ENCODE data around the gene DHX40.

The DHX40 gene

GRCh38 chr17:59526451-59526850 is 39.0 kb upstream of the DHX40 start:
- no peak for TF ChIP-seq CTCF (conservative IDR thresholded peaks at IDR 0.05; ENCODE audit: low read length)
- no peak for DNase-seq (ENCODE audit: low read depth)
- H3K4me3 ChIP-seq (ENCODE audit: low read length) = no peak overlapping the region

- DNase-seq (ENCODE audit: low read depth) = no peak
- TF ChIP-seq CTCF (conservative IDR thresholded peaks at IDR 0.05; ENCODE audit: low read length) = no peak
- H3K4me3 ChIP-seq (ENCODE audit: low read length) = no peak overlapping the region
Observed at GRCh38 chr17:59527325-59527917, 38.0 kb upstream of the DHX40 start.

- TF ChIP-seq CTCF (conservative IDR thresholded peaks at IDR 0.05; ENCODE audit: low read length) = no peak
- H3K4me3 ChIP-seq (ENCODE audit: low read length) = no peak overlapping the region
- no peak for DNase-seq (ENCODE audit: low read depth)
Observed at GRCh38 chr17:59527931-59528330, 37.5 kb upstream of the DHX40 start.

- no peak for TF ChIP-seq CTCF (conservative IDR thresholded peaks at IDR 0.05; ENCODE audit: low read length)
- DNase-seq (ENCODE audit: low read depth) = no peak
- H3K4me3 ChIP-seq (ENCODE audit: low read length) = no peak overlapping the region
Observed at GRCh38 chr17:59530531-59530930, 34.9 kb upstream of the DHX40 start.

GRCh38 chr17:59533694-59534093 is 31.7 kb upstream of the DHX40 start:
- DNase-seq (ENCODE audit: low read depth) = no peak
- no peak overlapping the region for H3K4me3 ChIP-seq (ENCODE audit: low read length)
- no peak for TF ChIP-seq CTCF (conservative IDR thresholded peaks at IDR 0.05; ENCODE audit: low read length)

- no peak overlapping the region for H3K4me3 ChIP-seq (ENCODE audit: low read length)
- TF ChIP-seq CTCF (conservative IDR thresholded peaks at IDR 0.05; ENCODE audit: low read length) = 0 out of 2 replicates have a peak, but pooled peaks have one; percentile 16
- DNase-seq (ENCODE audit: low read depth) = peak; percentile 6
Observed at GRCh38 chr17:59534583-59534982, 30.8 kb upstream of the DHX40 start.

GRCh38 chr17:59538195-59538909 is 27.1 kb upstream of the DHX40 start:
- no peak for TF ChIP-seq CTCF (conservative IDR thresholded peaks at IDR 0.05; ENCODE audit: low read length)
- no peak for DNase-seq (ENCODE audit: low read depth)
- no peak overlapping the region for H3K4me3 ChIP-seq (ENCODE audit: low read length)
